Tibial nerve (tissue), 4 donors: ENCODE measurements around the gene UPB1. TPM values are rescaled to one million over a fixed set of nuclear protein-coding genes. Genes with fewer than 3 reads are reported as not detected.
A peak's percentile ranks its signal among the peaks of the same experiment; 100 is the strongest.

Experiments
- DNase-seq, 2 donors: peaks; one replicate each; pipeline ENCODE4 v3.0.0-alpha.2; 2019; ENCODE audit warnings: low spot score in 2 of 2
- H3K27ac ChIP-seq, 4 donors: fragments of 200-600 bp; sonication (generic) in 3 of 4; one replicate each; pipeline ENCODE4 v1.5.1; 2017 to 2019; ENCODE audit warnings: mild to moderate bottlenecking in 1 of 4
- H3K27me3 ChIP-seq, 2 donors: fragments of 200-600 bp; sonication (generic) in 1 of 2; one replicate each; pipeline versions ENCODE4 v1.5.1 to v1.6.0; 2017 to 2019
- H3K36me3 ChIP-seq, 3 donors: fragments of 200-600 bp; sonication (generic); one replicate each; pipeline ENCODE4 v1.5.1; 2018 to 2019
- H3K4me1 ChIP-seq, 4 donors: fragments of 200-600 bp; sonication (generic) in 3 of 4; one replicate each; pipeline ENCODE4 v1.5.1; 2017 to 2019
- H3K4me3 ChIP-seq, 4 donors: fragments of 200-600 bp; sonication (generic) in 3 of 4; one replicate each; pipeline ENCODE4 v1.5.1; 2017 to 2019; ENCODE audit warnings: mild to moderate bottlenecking in 1 of 4, moderate library complexity in 1 of 4
- H3K9me3 ChIP-seq, 4 donors: fragments of 200-600 bp; sonication (generic) in 3 of 4; one replicate each; pipeline ENCODE4 v1.5.1; 2017 to 2019
- EP300 ChIP-seq, 2 donors: sonication (generic); formaldehyde crosslinking; IDR thresholded peaks; one replicate each; pipeline ENCODE4 v1.6.1; 2017; ENCODE audit warnings: antibody characterized with exemption in 2 of 2, mild to moderate bottlenecking in 1 of 2
- POLR2A ChIP-seq, 2 donors: fragments of 450-650 bp; IDR thresholded peaks; one replicate each; pipeline ENCODE4 v1.6.1; 2017; ENCODE audit warnings: antibody characterized with exemption in 2 of 2, mild to moderate bottlenecking in 2 of 2, moderate library complexity in 2 of 2
- WGBS, 2 donors: methylation state at CpG; one replicate each; pipeline ENCODE4 v1.1.5; 2018; 5-methylcytosine and 5-hydroxymethylcytosine counted together
- total RNA-seq, 4 donors: library from RNA; depleted of rRNA; stranded (reverse); fragments of >200 nt; gene quantifications; one replicate each; pipeline ENCODE4 v1.1.0, GENCODE V29; 2016
- TF ChIP-seq, protein P1 (sequence below), 5 experiments: fragments of 200-600 bp in 3 of 5; fragments of 450-650 bp in 2 of 5; sonication (generic) in 3 of 5; IDR thresholded peaks; one replicate each; pipeline ENCODE4 v1.5.1; 2016 to 2019; ENCODE audit warnings: antibody characterized with exemption in 5 of 5, mild to moderate bottlenecking in 3 of 5, moderate library complexity in 2 of 5

UPB1 gene
- total RNA-seq, 4 donors from 2014 or later = 0.44 to 0.98 (median 0.63) TPM; not detected in 1

- H3K9me3 ChIP-seq = peaks cover 0 to 9% (median 0%) of the 10 kb centered on the region in 4 donors
- H3K4me3 ChIP-seq = no peak overlapping the region
- TF ChIP-seq EP300 (IDR thresholded peaks at IDR 0.05) (no peak), POLR2A (IDR thresholded peaks at IDR 0.05) (no peak)
- TF ChIP-seq, protein P1, sequence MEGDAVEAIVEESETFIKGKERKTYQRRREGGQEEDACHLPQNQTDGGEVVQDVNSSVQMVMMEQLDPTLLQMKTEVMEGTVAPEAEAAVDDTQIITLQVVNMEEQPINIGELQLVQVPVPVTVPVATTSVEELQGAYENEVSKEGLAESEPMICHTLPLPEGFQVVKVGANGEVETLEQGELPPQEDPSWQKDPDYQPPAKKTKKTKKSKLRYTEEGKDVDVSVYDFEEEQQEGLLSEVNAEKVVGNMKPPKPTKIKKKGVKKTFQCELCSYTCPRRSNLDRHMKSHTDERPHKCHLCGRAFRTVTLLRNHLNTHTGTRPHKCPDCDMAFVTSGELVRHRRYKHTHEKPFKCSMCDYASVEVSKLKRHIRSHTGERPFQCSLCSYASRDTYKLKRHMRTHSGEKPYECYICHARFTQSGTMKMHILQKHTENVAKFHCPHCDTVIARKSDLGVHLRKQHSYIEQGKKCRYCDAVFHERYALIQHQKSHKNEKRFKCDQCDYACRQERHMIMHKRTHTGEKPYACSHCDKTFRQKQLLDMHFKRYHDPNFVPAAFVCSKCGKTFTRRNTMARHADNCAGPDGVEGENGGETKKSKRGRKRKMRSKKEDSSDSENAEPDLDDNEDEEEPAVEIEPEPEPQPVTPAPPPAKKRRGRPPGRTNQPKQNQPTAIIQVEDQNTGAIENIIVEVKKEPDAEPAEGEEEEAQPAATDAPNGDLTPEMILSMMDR (IDR thresholded peaks at IDR 0.05) = no peak
- no peak for DNase-seq
- no peaks in the 10 kb centered on the region for H3K36me3 ChIP-seq
- H3K27me3 ChIP-seq = no peaks in the 10 kb centered on the region
- peaks cover 0 to 11% (median 8%) of the 10 kb centered on the region in 4 donors for H3K4me1 ChIP-seq
- H3K27ac ChIP-seq = no peak overlapping the region
Measured at GRCh38 chr22:24451162-24451561, 44.0 kb upstream of the UPB1 start.

DNA sequence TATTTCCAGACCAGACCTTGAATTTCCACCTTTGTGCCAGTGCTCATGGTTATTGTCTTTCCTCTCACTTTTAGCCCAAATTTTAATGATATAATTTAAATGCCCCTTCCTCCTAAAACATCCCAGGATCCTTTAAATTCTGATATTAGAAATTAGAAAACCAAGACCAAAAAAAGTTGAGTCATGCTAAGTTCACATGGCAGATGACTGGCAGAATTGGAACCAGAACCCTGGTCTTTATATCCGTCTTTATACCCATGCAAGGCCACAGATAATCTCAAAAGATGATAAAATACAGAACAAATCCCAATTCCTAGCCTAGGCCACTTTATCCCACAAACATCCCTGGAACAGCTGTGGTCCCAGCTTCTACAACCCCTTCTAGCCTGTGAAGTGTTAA is 41.3 kb upstream of the UPB1 start:
- H3K4me1 ChIP-seq = peaks cover 0 to 13% (median 8%) of the 10 kb centered on the region in 4 donors
- 86 to 89% methylated on average over 1 of the region's 1 CpG for WGBS, 2 donors
- no peak for DNase-seq
- no peak overlapping the region for H3K27ac ChIP-seq
- H3K4me3 ChIP-seq = no peak overlapping the region
- H3K9me3 ChIP-seq = peaks cover 0 to 9% (median 0%) of the 10 kb centered on the region in 4 donors
- TF ChIP-seq, protein P1 (IDR thresholded peaks at IDR 0.05) = no peak
- TF ChIP-seq POLR2A (IDR thresholded peaks at IDR 0.05) = no peak
- no peak for TF ChIP-seq EP300 (IDR thresholded peaks at IDR 0.05)
- no peaks in the 10 kb centered on the region for H3K27me3 ChIP-seq
- H3K36me3 ChIP-seq = no peaks in the 10 kb centered on the region

DNA sequence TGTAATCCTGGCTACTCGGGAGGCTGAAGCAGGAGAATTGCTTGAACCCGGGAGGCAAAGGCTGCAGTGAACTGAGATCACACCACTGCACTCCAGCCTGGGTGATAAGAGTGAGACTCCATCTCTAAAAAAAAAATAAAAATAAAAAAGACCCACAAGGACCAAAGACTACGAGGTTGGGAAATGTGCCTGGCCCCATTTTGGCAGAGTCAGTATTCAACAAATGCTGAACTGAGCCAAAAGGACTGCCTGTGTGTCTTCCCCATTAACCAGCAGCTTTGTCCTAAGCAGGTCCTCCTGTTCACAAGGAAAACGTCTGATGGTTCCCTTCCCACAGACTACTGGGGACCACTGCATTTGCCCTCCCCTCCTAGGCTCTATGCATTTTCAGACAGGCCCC is 40.1 kb upstream of the UPB1 start:
- 60 to 62% methylated on average over 4 of the region's 4 CpGs for WGBS, 2 donors
- Histone ChIP-seq H3K36me3 (no peaks in the 10 kb centered on the region), H3K9me3 (peaks cover 0 to 9% (median 0%) of the 10 kb centered on the region in 4 donors), H3K27me3 (no peaks in the 10 kb centered on the region), H3K4me3 (no peak overlapping the region), H3K4me1 (peaks cover 0 to 16% (median 8%) of the 10 kb centered on the region in 4 donors), H3K27ac (no peak overlapping the region)
- TF ChIP-seq, protein P1 (IDR thresholded peaks at IDR 0.05) = no peak
- no peak for TF ChIP-seq EP300 (IDR thresholded peaks at IDR 0.05)
- no peak for TF ChIP-seq POLR2A (IDR thresholded peaks at IDR 0.05)
- no peak for DNase-seq

DNA sequence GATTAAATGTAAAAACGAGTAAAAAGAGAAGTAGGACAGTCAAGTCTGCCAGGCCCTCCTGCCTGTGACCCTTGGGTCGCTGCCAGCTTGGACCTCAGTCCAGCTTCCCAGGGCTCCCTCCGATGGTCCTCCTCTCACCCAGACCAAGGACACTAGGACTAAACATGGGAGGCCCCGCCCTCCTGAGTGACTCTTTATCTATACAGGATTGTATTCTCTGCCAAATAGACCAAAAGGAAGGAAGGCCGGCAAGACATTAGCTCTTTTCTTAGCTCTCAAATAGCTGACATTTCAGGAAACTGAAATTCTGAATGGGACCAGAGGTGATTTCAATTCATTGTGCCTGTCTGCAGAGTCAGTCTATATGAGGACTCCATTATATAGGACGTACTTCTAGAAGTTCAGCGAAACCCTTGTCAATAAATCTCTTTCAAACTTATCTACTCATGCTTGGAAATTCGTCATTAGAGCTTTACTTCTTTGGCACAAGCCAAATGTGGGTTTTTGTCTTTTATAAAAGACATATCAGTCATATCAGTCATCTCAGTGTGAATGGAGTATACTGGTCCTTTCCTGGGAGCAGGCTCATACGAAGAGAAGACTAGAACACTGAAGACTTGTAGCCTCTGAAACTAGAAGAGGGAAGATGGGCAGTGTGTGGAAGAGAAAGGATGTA is 39.2 kb upstream of the UPB1 start:
- Histone ChIP-seq H3K4me1 (peaks cover 0 to 21% (median 8%) of the 10 kb centered on the region in 4 donors), H3K36me3 (no peaks in the 10 kb centered on the region), H3K27ac (no peak overlapping the region), H3K9me3 (peaks cover 0 to 9% (median 0%) of the 10 kb centered on the region in 4 donors), H3K4me3 (no peak overlapping the region), H3K27me3 (no peaks in the 10 kb centered on the region)
- DNase-seq = peak in 1 of 2 donors; percentile 24
- WGBS, 2 donors = 27 to 39% methylated on average over 9 of the region's 9 CpGs
- TF ChIP-seq, protein P1 (IDR thresholded peaks at IDR 0.05) = no peak
- TF ChIP-seq POLR2A (IDR thresholded peaks at IDR 0.05) (no peak), EP300 (IDR thresholded peaks at IDR 0.05) (no peak)

GRCh38 chr22:24457894-24458420 is 37.2 kb upstream of the UPB1 start:
- H3K27ac ChIP-seq = no peak overlapping the region
- no peaks in the 10 kb centered on the region for H3K27me3 ChIP-seq
- WGBS, 2 donors = 89 to 91% methylated on average over 3 of the region's 3 CpGs
- H3K4me3 ChIP-seq = no peak overlapping the region
- H3K9me3 ChIP-seq = no peaks in the 10 kb centered on the region
- peaks cover 0 to 21% (median 8%) of the 10 kb centered on the region in 4 donors for H3K4me1 ChIP-seq
- no peak for DNase-seq
- TF ChIP-seq EP300 (IDR thresholded peaks at IDR 0.05) (no peak), POLR2A (IDR thresholded peaks at IDR 0.05) (no peak)
- TF ChIP-seq, protein P1 (IDR thresholded peaks at IDR 0.05) = no peak
- no peaks in the 10 kb centered on the region for H3K36me3 ChIP-seq
